GM12873 (cell line): ENCODE results near the gene SPATA19.

Experiments
- CTCF ChIP-seq: IDR thresholded peaks from 2 replicates; pipeline ENCODE4 v1.5.1; 2012; ENCODE audit warnings: low read depth, mild to moderate bottlenecking, moderate library complexity, low read length, control low read depth; ENCODE audit not compliant: insufficient read depth; ENCODE audit errors: missing control alignments

SPATA19 gene

GRCh38 chr11:133808393-133809140 is 36.7 kb downstream of the SPATA19 start:
- TF ChIP-seq CTCF, result no peak

GRCh38 chr11:133803026-133803425 is 42.3 kb downstream of the SPATA19 start:
- no peak for TF ChIP-seq CTCF

GRCh38 chr11:133801356-133801755 is 44.0 kb downstream of the SPATA19 start:
- TF ChIP-seq CTCF, result no peak

GRCh38 chr11:133800666-133801065 is 44.6 kb downstream of the SPATA19 start:
- TF ChIP-seq CTCF, result no peak

- TF ChIP-seq CTCF, result no peak
Measured at GRCh38 chr11:133797554-133797953, 47.8 kb downstream of the SPATA19 start.

- TF ChIP-seq CTCF, result no peak
Measured at GRCh38 chr11:133796043-133796795, 49.1 kb downstream of the SPATA19 start.

GRCh38 chr11:133795088-133795487 is 50.2 kb downstream of the SPATA19 start:
- TF ChIP-seq CTCF, result no peak
